ENCODE results near the gene OPCML.

OPCML gene

GRCh38 chr11:133531971-133532651 lies at the start of gene OPCML:
TSS of gene OPCML (minus strand) at chr11:133532501.
- H3K27ac ChIP-seq (ENCODE audit: low read length), result no peak within 1 kb of the TSS
- peaks cover 57% of the 10 kb centered on the region in 2 donors for H3K27me3 ChIP-seq (ENCODE audit: control insufficient read depth in 1 of 2, insufficient read depth in 2 of 2, low read length in 2 of 2)
- H3K9me3 ChIP-seq (ENCODE audit: control insufficient read depth in 2 of 2, low read length in 2 of 2), result peaks cover 0 to 3% of the 10 kb centered on the region in 2 donors
- no peaks in the 10 kb centered on the region for H3K36me3 ChIP-seq (ENCODE audit: control insufficient read depth in 2 of 2, insufficient read depth in 2 of 2, low read length in 2 of 2)
- peak within 1 kb of the TSS in 1 of 2 donors; percentile 40 for H3K4me3 ChIP-seq (ENCODE audit: low read length in 2 of 2)
- H3K4me1 ChIP-seq (ENCODE audit: control insufficient read depth, insufficient read depth, low read length), result peaks cover 9% of the 10 kb centered on the region
- H3K9ac ChIP-seq (ENCODE audit: low read length in 2 of 2), result no peak within 1 kb of the TSS

- peaks cover 0 to 5% of the 10 kb centered on the region in 2 donors for H3K9me3 ChIP-seq (ENCODE audit: control insufficient read depth in 2 of 2, low read length in 2 of 2)
- no peak overlapping the region for H3K27ac ChIP-seq (ENCODE audit: low read length)
- no peaks in the 10 kb centered on the region for H3K36me3 ChIP-seq (ENCODE audit: control insufficient read depth in 2 of 2, insufficient read depth in 2 of 2, low read length in 2 of 2)
Observed at GRCh38 chr11:133581091-133581490, 48.8 kb upstream of the OPCML start.

GRCh38 chr11:133579165-133580031 lies 47.1 kb upstream of the OPCML start:
- Histone ChIP-seq H3K27ac (ENCODE audit: low read length) (no peak overlapping the region), H3K27me3 (ENCODE audit: control insufficient read depth in 1 of 2, insufficient read depth in 2 of 2, low read length in 2 of 2) (peaks cover 2% of the 10 kb centered on the region in 2 donors)

More at GRCh38 chr11:133581091-133581490, 48.8 kb upstream of the OPCML start:
- Histone ChIP-seq H3K4me3 (ENCODE audit: low read length in 2 of 2) (no peak overlapping the region), H3K27me3 (ENCODE audit: control insufficient read depth in 1 of 2, insufficient read depth in 2 of 2, low read length in 2 of 2) (peaks cover 2% of the 10 kb centered on the region in 2 donors), H3K4me1 (ENCODE audit: control insufficient read depth, insufficient read depth, low read length) (no peaks in the 10 kb centered on the region), H3K9ac (ENCODE audit: low read length in 2 of 2) (no peak overlapping the region)

GRCh38 chr11:133577403-133577802 lies 45.1 kb upstream of the OPCML start:
- H3K9ac ChIP-seq (ENCODE audit: low read length in 2 of 2), result no peak overlapping the region
- no peak overlapping the region for H3K4me3 ChIP-seq (ENCODE audit: low read length in 2 of 2)
- no peaks in the 10 kb centered on the region for H3K9me3 ChIP-seq (ENCODE audit: control insufficient read depth in 2 of 2, low read length in 2 of 2)
- no peak overlapping the region for H3K27ac ChIP-seq (ENCODE audit: low read length)
- H3K27me3 ChIP-seq (ENCODE audit: control insufficient read depth in 1 of 2, insufficient read depth in 2 of 2, low read length in 2 of 2), result peaks cover 0 to 6% of the 10 kb centered on the region in 2 donors
- H3K4me1 ChIP-seq (ENCODE audit: control insufficient read depth, insufficient read depth, low read length), result no peaks in the 10 kb centered on the region
- no peaks in the 10 kb centered on the region for H3K36me3 ChIP-seq (ENCODE audit: control insufficient read depth in 2 of 2, insufficient read depth in 2 of 2, low read length in 2 of 2)

More at GRCh38 chr11:133579165-133580031, 47.1 kb upstream of the OPCML start:
- Histone ChIP-seq H3K36me3 (ENCODE audit: control insufficient read depth in 2 of 2, insufficient read depth in 2 of 2, low read length in 2 of 2) (no peaks in the 10 kb centered on the region), H3K9me3 (ENCODE audit: control insufficient read depth in 2 of 2, low read length in 2 of 2) (no peaks in the 10 kb centered on the region), H3K4me1 (ENCODE audit: control insufficient read depth, insufficient read depth, low read length) (no peaks in the 10 kb centered on the region), H3K4me3 (ENCODE audit: low read length in 2 of 2) (no peak overlapping the region), H3K9ac (ENCODE audit: low read length in 2 of 2) (no peak overlapping the region)

- Histone ChIP-seq H3K27me3 (ENCODE audit: control insufficient read depth in 1 of 2, insufficient read depth in 2 of 2, low read length in 2 of 2) (peaks cover 0 to 6% of the 10 kb centered on the region in 2 donors), H3K9ac (ENCODE audit: low read length in 2 of 2) (no peak overlapping the region), H3K9me3 (ENCODE audit: control insufficient read depth in 2 of 2, low read length in 2 of 2) (no peaks in the 10 kb centered on the region), H3K27ac (ENCODE audit: low read length) (no peak overlapping the region), H3K4me1 (ENCODE audit: control insufficient read depth, insufficient read depth, low read length) (no peaks in the 10 kb centered on the region), H3K36me3 (ENCODE audit: control insufficient read depth in 2 of 2, insufficient read depth in 2 of 2, low read length in 2 of 2) (no peaks in the 10 kb centered on the region), H3K4me3 (ENCODE audit: low read length in 2 of 2) (no peak overlapping the region)
Observed at GRCh38 chr11:133576351-133576750, 44.0 kb upstream of the OPCML start.

- no peaks in the 10 kb centered on the region for H3K4me1 ChIP-seq (ENCODE audit: control insufficient read depth, insufficient read depth, low read length)
- no peak overlapping the region for H3K9ac ChIP-seq (ENCODE audit: low read length in 2 of 2)
- peaks cover 0 to 4% of the 10 kb centered on the region in 2 donors for H3K27me3 ChIP-seq (ENCODE audit: control insufficient read depth in 1 of 2, insufficient read depth in 2 of 2, low read length in 2 of 2)
- H3K27ac ChIP-seq (ENCODE audit: low read length), result no peak overlapping the region
- H3K4me3 ChIP-seq (ENCODE audit: low read length in 2 of 2), result no peak overlapping the region
- no peaks in the 10 kb centered on the region for H3K36me3 ChIP-seq (ENCODE audit: control insufficient read depth in 2 of 2, insufficient read depth in 2 of 2, low read length in 2 of 2)
- no peaks in the 10 kb centered on the region for H3K9me3 ChIP-seq (ENCODE audit: control insufficient read depth in 2 of 2, low read length in 2 of 2)
Observed at GRCh38 chr11:133573081-133573480, 40.8 kb upstream of the OPCML start.

GRCh38 chr11:133570376-133570775 lies 38.1 kb upstream of the OPCML start:
- H3K4me1 ChIP-seq (ENCODE audit: control insufficient read depth, insufficient read depth, low read length), result no peaks in the 10 kb centered on the region
- no peak overlapping the region for H3K4me3 ChIP-seq (ENCODE audit: low read length in 2 of 2)
- peaks cover 4 to 7% of the 10 kb centered on the region in 2 donors for H3K27me3 ChIP-seq (ENCODE audit: control insufficient read depth in 1 of 2, insufficient read depth in 2 of 2, low read length in 2 of 2)
- no peaks in the 10 kb centered on the region for H3K9me3 ChIP-seq (ENCODE audit: control insufficient read depth in 2 of 2, low read length in 2 of 2)
- no peaks in the 10 kb centered on the region for H3K36me3 ChIP-seq (ENCODE audit: control insufficient read depth in 2 of 2, insufficient read depth in 2 of 2, low read length in 2 of 2)
- H3K9ac ChIP-seq (ENCODE audit: low read length in 2 of 2), result no peak overlapping the region
- no peak overlapping the region for H3K27ac ChIP-seq (ENCODE audit: low read length)

GRCh38 chr11:133563505-133564025 lies 31.3 kb upstream of the OPCML start:
- no peak overlapping the region for H3K4me3 ChIP-seq (ENCODE audit: low read length in 2 of 2)
- peaks cover 4 to 7% of the 10 kb centered on the region in 2 donors for H3K27me3 ChIP-seq (ENCODE audit: control insufficient read depth in 1 of 2, insufficient read depth in 2 of 2, low read length in 2 of 2)
- no peaks in the 10 kb centered on the region for H3K9me3 ChIP-seq (ENCODE audit: control insufficient read depth in 2 of 2, low read length in 2 of 2)
- no peaks in the 10 kb centered on the region for H3K4me1 ChIP-seq (ENCODE audit: control insufficient read depth, insufficient read depth, low read length)
- no peak overlapping the region for H3K9ac ChIP-seq (ENCODE audit: low read length in 2 of 2)
- H3K36me3 ChIP-seq (ENCODE audit: control insufficient read depth in 2 of 2, insufficient read depth in 2 of 2, low read length in 2 of 2), result no peaks in the 10 kb centered on the region
- H3K27ac ChIP-seq (ENCODE audit: low read length), result no peak overlapping the region

- H3K27ac ChIP-seq (ENCODE audit: low read length), result no peak overlapping the region
- H3K9me3 ChIP-seq (ENCODE audit: control insufficient read depth in 2 of 2, low read length in 2 of 2), result no peaks in the 10 kb centered on the region
- no peaks in the 10 kb centered on the region for H3K36me3 ChIP-seq (ENCODE audit: control insufficient read depth in 2 of 2, insufficient read depth in 2 of 2, low read length in 2 of 2)
- H3K4me1 ChIP-seq (ENCODE audit: control insufficient read depth, insufficient read depth, low read length), result no peaks in the 10 kb centered on the region
- no peak overlapping the region for H3K4me3 ChIP-seq (ENCODE audit: low read length in 2 of 2)
- H3K9ac ChIP-seq (ENCODE audit: low read length in 2 of 2), result no peak overlapping the region
- peaks cover 0 to 4% of the 10 kb centered on the region in 2 donors for H3K27me3 ChIP-seq (ENCODE audit: control insufficient read depth in 1 of 2, insufficient read depth in 2 of 2, low read length in 2 of 2)
Observed at GRCh38 chr11:133560472-133560855, 28.2 kb upstream of the OPCML start.

GRCh38 chr11:133559833-133560471 lies 27.7 kb upstream of the OPCML start:
- Histone ChIP-seq H3K36me3 (ENCODE audit: control insufficient read depth in 2 of 2, insufficient read depth in 2 of 2, low read length in 2 of 2) (no peaks in the 10 kb centered on the region), H3K27ac (ENCODE audit: low read length) (no peak overlapping the region), H3K4me1 (ENCODE audit: control insufficient read depth, insufficient read depth, low read length) (no peaks in the 10 kb centered on the region), H3K4me3 (ENCODE audit: low read length in 2 of 2) (no peak overlapping the region), H3K27me3 (ENCODE audit: control insufficient read depth in 1 of 2, insufficient read depth in 2 of 2, low read length in 2 of 2) (peaks cover under 1 to 4% of the 10 kb centered on the region in 2 donors), H3K9me3 (ENCODE audit: control insufficient read depth in 2 of 2, low read length in 2 of 2) (no peaks in the 10 kb centered on the region), H3K9ac (ENCODE audit: low read length in 2 of 2) (no peak overlapping the region)

All from stomach smooth muscle (tissue), 2 donors.